BJ (cell line): ENCODE results near the gene CCDC27. TPM values are rescaled to one million over a fixed set of nuclear protein-coding genes. Genes with fewer than 3 reads are reported as not detected.
"Not testable (repeated sequence)": the region's sequence is repeated elsewhere in the genome, so short reads cannot be mapped to it uniquely, and the experiment has no call there.

Experiments
- CTCF ChIA-PET: fragments of 350-600 bp; formaldehyde crosslinking; extraction: SDS; loops from one replicate; lab custom pipeline; 2021; ENCODE audit warnings: antibody characterized with exemption, inconsistent platforms; lab: Yijun Ruan, JAX
- POLR2A ChIA-PET: fragments of 300-600 bp; sonication (Branson Sonifier 250); formaldehyde crosslinking; extraction: SDS; loops from one replicate; lab custom pipeline; 2021; ENCODE audit warnings: antibody characterized with exemption; lab: Charles Lee
- DNase-seq: peaks from one replicate; pipeline ENCODE4 v3.0.0-alpha.2; 2011; ENCODE audit warnings: low read depth
- H3K27me3 ChIP-seq: 2 replicates; pipeline ENCODE4 v1.6.0; 2011; ENCODE audit warnings: low read length; ENCODE audit not compliant: control insufficient read depth, insufficient read depth
- H3K36me3 ChIP-seq: 2 replicates; pipeline ENCODE4 v1.5.1; 2011; ENCODE audit warnings: low read length; ENCODE audit not compliant: control insufficient read depth, insufficient read depth
- H3K4me3 ChIP-seq: 2 replicates; pipeline ENCODE4 v1.5.1; 2011; ENCODE audit warnings: low read depth, mild to moderate bottlenecking, control low read depth, low read length
- polyA plus RNA-seq: library from polyadenylated mRNA; depleted of rRNA; stranded (reverse); fragments of >200 nt; gene quantifications from 2 replicates; pipeline ENCODE4 v1.2.3, GENCODE V29; 2011
- TF ChIP-seq, protein P1 (sequence below): IDR thresholded peaks from 2 replicates; pipeline ENCODE4 v1.5.1; 2011; ENCODE audit warnings: low read depth, mild to moderate bottlenecking, control low read depth, inconsistent platforms, low read length, moderate library complexity; ENCODE audit not compliant: insufficient read depth

The CCDC27 gene
- polyA plus RNA-seq, 1 experiment = not detected

DNA sequence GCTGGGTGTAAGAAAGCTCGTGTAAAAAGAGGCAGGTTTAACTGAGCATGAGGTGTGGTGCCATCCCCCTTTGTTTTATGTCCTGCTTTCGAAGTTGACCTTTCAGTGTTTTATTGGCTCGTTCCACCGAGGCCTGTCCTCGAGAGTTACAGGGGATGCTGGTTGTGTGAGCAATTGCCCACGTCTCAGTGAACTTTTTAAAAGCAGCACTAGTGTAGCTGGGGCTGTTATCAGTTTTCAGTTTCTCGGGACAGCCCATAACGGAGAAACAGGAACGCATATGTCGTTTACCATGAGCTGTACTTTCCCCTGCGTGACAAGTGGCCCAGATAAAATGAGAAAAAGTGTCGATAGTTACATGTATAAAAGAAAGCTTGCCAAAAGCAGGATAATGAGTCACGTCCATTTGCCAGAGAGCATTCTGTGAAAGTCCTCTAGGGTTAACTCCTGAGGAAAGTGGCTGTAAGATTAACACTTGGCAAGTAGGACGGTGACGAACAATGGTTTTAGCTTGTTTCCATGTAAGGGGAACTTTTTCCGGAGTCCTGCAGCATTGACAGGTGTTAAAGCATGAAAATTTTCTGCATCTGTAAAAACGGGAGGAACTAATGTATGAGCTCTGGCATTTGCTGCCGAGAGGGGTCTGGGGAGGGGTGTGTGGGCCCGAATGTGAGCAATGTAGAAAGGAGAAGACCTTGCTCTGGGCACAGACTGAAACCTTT, 51.8 kb downstream of the CCDC27 start:
- no peak overlapping the region for H3K4me3 ChIP-seq
- DNase-seq = no peak
- CTCF ChIA-PET = interaction anchor here (0.6 to 1.5 kb wide), 4 partner anchors 18 to 351 kb away, joined by 3 to 6 read pairs (median 4); no protein-coding TSS in a partner anchor
- H3K27me3 ChIP-seq = peaks cover 3% of the 10 kb centered on the region; the same call in 1 of the 2 replicates
- TF ChIP-seq, protein P1, sequence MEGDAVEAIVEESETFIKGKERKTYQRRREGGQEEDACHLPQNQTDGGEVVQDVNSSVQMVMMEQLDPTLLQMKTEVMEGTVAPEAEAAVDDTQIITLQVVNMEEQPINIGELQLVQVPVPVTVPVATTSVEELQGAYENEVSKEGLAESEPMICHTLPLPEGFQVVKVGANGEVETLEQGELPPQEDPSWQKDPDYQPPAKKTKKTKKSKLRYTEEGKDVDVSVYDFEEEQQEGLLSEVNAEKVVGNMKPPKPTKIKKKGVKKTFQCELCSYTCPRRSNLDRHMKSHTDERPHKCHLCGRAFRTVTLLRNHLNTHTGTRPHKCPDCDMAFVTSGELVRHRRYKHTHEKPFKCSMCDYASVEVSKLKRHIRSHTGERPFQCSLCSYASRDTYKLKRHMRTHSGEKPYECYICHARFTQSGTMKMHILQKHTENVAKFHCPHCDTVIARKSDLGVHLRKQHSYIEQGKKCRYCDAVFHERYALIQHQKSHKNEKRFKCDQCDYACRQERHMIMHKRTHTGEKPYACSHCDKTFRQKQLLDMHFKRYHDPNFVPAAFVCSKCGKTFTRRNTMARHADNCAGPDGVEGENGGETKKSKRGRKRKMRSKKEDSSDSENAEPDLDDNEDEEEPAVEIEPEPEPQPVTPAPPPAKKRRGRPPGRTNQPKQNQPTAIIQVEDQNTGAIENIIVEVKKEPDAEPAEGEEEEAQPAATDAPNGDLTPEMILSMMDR = no peak
- POLR2A ChIA-PET = no interaction called here
- H3K36me3 ChIP-seq = no peaks in the 10 kb centered on the region

DNA sequence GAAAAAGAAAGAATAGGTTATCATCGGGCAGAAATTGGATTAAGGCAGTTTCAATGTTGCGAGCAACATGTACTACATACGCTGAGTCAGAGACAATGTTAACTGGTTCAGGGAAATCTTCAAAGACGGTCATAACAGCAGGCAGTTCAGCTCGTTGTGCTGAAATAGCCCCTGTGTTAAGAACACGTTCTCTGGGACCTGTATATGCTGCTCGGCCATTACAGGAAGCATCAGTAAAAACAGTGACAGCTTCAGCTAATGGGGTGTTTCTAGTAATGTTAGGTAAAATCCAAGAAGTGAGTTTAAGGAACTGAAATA, 52.3 kb downstream of the CCDC27 start:
- H3K4me3 ChIP-seq, DNase-seq, H3K36me3 ChIP-seq, H3K27me3 ChIP-seq, POLR2A ChIA-PET: not testable (repeated sequence)
- CTCF ChIA-PET = interaction anchor here (1.5 kb wide), 3 partner anchors 18 to 351 kb away, joined by 3 to 6 read pairs (median 4); no protein-coding TSS in a partner anchor

DNA sequence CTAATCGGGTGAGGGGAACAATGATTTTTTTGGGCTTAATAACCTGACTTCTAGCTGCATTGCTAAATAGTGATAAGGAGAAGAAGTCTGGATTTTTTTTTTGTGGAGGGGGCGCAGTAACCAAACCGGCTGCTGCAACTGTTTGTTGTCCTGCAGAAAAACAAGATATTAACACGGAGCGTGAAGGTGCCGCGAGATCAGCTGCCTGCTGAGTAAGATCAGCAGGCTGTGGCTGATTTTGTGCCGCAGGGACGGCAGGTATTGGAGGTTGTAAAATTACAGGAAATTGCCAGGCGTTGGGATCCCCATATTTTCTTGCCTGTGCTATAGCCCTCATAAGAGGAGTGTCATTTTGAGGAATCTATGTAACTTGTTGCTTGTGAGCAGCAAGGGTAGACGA, 52.8 kb downstream of the CCDC27 start:
- CTCF ChIA-PET = no interaction called here
- H3K36me3 ChIP-seq = no peaks in the 10 kb centered on the region
- TF ChIP-seq, protein P1 = no peak

DNA sequence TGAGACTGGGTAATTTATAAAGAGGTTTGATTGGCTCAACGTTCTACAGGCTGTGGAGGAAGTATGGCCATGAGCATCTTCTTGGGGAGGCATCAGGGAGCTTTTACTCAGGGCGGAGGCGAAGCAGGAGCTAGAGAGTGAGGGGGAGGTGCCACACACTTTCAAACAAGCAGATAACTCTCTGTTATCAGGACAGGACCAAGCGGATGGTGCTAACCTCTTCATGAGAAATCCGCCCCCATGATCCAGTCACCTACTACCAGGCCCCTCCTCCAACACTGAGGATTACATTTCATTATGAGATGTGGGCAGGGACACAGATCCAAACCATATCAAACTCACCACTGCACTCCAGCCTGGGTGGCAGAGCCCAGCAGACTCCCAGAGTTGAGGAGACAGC, 55.5 kb downstream of the CCDC27 start:
- TF ChIP-seq, protein P1 = no peak
- H3K36me3 ChIP-seq = no peaks in the 10 kb centered on the region
- peaks cover 1% of the 10 kb centered on the region; the same call in 1 of the 2 replicates for H3K27me3 ChIP-seq
- no peak overlapping the region for H3K4me3 ChIP-seq
- ChIA-PET POLR2A (interaction anchor here (0.7 kb wide), 1 partner anchor 11 kb away, joined by 3 read pairs; the partner anchor contains the start of gene LRRC47), CTCF (interaction anchor here (0.6 kb wide), 1 partner anchor 41 kb away, joined by 3 read pairs; no protein-coding TSS in a partner anchor)
- DNase-seq = no peak

More for the DNA sequence above, 52.8 kb downstream of the CCDC27 start:
- Histone ChIP-seq H3K27me3 (peaks cover 1% of the 10 kb centered on the region; the same call in 1 of the 2 replicates), H3K4me3 (no peak overlapping the region)
- POLR2A ChIA-PET = no interaction called here
- no peak for DNase-seq

DNA sequence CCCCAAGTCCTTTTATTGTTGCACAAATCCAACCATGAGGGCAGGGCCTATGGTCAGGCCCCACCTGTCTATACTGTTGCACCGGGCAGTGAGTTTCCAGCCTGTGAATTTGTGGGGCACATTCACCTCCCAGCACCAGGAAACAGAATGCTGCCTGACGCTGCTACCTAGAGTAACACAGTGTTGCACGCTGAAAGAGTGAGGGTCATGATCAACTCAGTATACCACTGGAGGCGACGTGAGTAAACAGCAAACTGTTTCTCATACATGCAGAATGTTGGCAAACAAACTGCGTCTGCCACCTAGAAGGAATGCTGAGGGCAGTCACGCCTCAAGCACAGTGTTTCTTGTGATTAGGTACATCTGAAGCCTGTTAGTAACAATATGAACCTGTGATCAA, 57.4 kb downstream of the CCDC27 start:
- Histone ChIP-seq H3K27me3 (no peaks in the 10 kb centered on the region), H3K36me3 (peaks cover 2% of the 10 kb centered on the region; the same call in 1 of the 2 replicates), H3K4me3 (no peak overlapping the region)
- POLR2A ChIA-PET = no interaction called here
- TF ChIP-seq, protein P1 = no peak
- no peak for DNase-seq
- CTCF ChIA-PET = no interaction called here

DNA sequence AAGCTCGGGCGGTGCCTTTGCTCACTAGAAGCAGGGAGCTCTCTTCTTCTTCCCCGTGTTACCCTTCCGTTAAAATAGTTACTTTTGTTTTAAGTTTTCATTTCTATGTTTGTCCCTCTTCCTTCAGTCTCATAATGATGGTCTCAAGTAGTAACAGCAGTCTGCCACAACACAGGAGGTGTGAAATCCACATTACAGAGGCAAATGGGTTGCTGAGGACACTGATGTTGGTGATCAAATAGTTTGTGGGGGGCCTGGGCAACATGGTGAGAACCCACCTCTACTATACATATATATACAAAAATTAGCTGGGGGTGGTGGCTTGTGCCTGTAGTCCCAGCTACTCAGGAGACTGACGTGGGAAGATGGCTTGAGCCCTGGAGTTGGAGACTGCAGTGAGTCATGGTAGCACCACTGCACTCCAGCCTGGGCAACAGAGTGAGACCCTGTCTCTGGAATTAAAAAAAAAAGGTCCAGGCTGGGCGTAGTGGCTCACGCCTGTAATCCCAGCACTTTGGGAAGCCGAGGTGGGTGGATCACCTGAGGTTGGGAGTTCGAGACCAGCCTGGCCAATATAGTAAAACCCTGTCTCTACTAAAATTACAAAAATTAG, 58.0 kb downstream of the CCDC27 start:
- H3K36me3 ChIP-seq, POLR2A ChIA-PET, DNase-seq, H3K27me3 ChIP-seq, H3K4me3 ChIP-seq, CTCF ChIA-PET: not testable (repeated sequence)
